ENCODE measurements around the gene CALM1. TPM values are rescaled to one million over a fixed set of nuclear protein-coding genes. Genes with fewer than 3 reads are reported as not detected.

The CALM1 gene
- polyA plus RNA-seq = 1,383 TPM

- peaks cover 0 to 2% (median 0%) of the 10 kb centered on the region in 3 donors for H3K9me3 Mint-ChIP-seq
- H3K27me3 Mint-ChIP-seq = no peaks in the 10 kb centered on the region
- peak within 1 kb of the TSS; percentile 97 to 100 (median 98) for H3K27ac Mint-ChIP-seq
- peaks cover 2% of the 10 kb centered on the region for H3K36me3 Mint-ChIP-seq
- H3K4me3 Mint-ChIP-seq = peak within 1 kb of the TSS; percentile 94 to 99 (median 98)
- H3K4me1 Mint-ChIP-seq = peaks cover 22 to 31% (median 29%) of the 10 kb centered on the region in 3 donors
Observed at GRCh38 chr14:90396341-90397339, at the start of gene CALM1. Gene CALM1, plus strand, starts transcription at chr14:90397029. Its CDS starts 202 bp downstream, at chr14:90397231.

DNA sequence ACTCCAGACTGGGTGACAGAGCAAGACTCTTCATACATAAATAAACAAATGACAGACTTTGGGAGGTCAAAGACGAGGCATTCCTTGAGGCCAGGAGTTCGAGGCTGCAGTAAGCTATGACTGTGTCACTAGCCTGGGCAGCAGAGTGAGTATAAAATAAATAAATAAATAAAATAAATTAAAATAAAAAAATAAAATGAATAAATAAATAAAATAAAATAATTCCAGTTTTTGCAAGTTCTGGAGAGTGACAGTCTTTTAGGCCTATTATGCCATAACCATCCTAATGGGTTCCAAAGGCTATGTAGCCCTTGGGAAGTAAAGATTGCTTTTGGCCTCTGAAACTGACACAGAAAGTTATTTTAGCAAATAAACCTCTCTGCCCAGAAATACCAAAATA, 48.6 kb upstream of the CALM1 start:
- Mint-ChIP-seq H3K27ac (no peak overlapping the region), H3K4me1 (no peaks in the 10 kb centered on the region), H3K27me3 (no peaks in the 10 kb centered on the region), H3K9me3 (no peaks in the 10 kb centered on the region), H3K36me3 (no peaks in the 10 kb centered on the region), H3K4me3 (no peak overlapping the region)

DNA sequence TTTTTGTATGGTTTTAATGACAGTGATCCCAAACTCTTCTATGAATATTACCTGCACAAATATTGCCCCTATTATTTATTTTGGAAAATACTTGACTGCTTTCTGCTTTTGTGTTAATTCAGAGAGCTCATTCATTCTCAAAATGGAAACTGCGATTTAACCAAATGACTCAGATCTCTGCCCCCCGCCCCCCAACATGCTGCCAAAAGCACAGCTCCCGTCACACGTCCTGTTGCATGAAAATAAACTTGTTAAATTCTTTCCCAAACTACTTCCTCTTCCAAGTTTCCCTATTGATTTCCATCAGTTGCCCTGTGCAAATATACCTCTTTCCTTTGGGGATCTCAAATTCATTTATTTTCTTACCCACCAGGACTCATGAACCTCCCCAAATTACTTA, 47.1 kb upstream of the CALM1 start:
- H3K4me1 Mint-ChIP-seq = no peaks in the 10 kb centered on the region
- H3K27ac Mint-ChIP-seq = no peak overlapping the region
- H3K9me3 Mint-ChIP-seq = no peaks in the 10 kb centered on the region
- H3K27me3 Mint-ChIP-seq = no peaks in the 10 kb centered on the region
- no peak overlapping the region for H3K4me3 Mint-ChIP-seq
- H3K36me3 Mint-ChIP-seq = no peaks in the 10 kb centered on the region

GRCh38 chr14:90354551-90355298, 42.1 kb upstream of the CALM1 start:
- no peak overlapping the region for H3K27ac Mint-ChIP-seq
- no peaks in the 10 kb centered on the region for H3K36me3 Mint-ChIP-seq
- H3K4me3 Mint-ChIP-seq = no peak overlapping the region
- no peaks in the 10 kb centered on the region for H3K9me3 Mint-ChIP-seq
- H3K27me3 Mint-ChIP-seq = peaks cover 6% of the 10 kb centered on the region
- H3K4me1 Mint-ChIP-seq = no peaks in the 10 kb centered on the region

DNA sequence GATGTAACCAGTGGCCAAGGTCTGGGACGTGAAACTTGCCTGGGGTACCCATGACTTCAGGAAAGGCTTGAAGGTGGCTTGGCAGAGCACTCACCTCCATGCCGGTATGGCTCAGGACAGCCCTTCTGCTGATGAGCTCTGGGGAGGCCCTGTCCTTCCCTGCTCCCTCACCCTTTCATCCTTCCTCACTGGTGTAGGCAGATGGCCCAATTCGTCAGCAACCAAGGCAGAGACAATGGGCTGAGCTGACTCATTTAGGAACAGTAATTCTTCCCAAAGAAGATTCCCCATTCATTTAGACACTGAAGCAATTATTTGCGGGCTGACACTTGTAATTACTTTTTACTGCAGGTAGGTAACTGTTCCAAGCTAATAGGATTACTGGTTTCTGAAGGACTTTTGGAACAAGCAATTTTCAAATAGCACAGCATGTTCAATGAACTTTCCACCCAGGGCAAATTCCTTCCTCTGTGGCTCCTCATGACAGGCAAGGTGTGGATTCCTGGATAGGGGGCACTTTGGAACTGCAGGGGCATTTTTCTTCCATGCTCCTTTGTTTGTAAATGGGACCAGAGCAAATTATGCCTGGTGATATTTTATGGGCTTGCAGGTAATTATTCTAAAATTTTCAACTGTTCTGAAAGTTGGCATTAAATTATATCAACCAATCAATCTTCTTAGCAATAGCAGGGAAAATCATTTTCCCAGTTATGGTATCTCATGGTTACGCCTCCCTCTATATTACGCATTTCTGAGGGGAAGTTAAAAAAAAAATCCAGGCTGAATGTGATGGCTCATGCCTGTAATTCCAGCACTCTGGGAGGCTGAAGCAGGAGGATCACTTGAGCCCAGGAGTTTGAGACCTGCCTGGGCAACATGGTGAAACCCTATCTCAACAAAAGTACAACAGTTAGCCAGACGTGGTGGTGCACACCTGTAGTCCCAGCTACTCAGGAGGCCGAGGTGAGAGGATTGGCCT, 41.0 kb upstream of the CALM1 start:
- Mint-ChIP-seq H3K27me3 (peaks cover 6% of the 10 kb centered on the region), H3K36me3 (no peaks in the 10 kb centered on the region), H3K4me3 (no peak overlapping the region), H3K9me3 (no peaks in the 10 kb centered on the region), H3K4me1 (no peaks in the 10 kb centered on the region), H3K27ac (peak overlapping the region in 1 of 3 donors; percentile 4)

- no peaks in the 10 kb centered on the region for H3K9me3 Mint-ChIP-seq
- H3K4me1 Mint-ChIP-seq = no peaks in the 10 kb centered on the region
- H3K36me3 Mint-ChIP-seq = no peaks in the 10 kb centered on the region
- H3K27me3 Mint-ChIP-seq = peaks cover 6% of the 10 kb centered on the region
- no peak overlapping the region for H3K27ac Mint-ChIP-seq
- no peak overlapping the region for H3K4me3 Mint-ChIP-seq
Observed at GRCh38 chr14:90356925-90357324, 39.9 kb upstream of the CALM1 start.

- no peak overlapping the region for H3K4me3 Mint-ChIP-seq
- H3K27me3 Mint-ChIP-seq = peaks cover 8% of the 10 kb centered on the region
- H3K9me3 Mint-ChIP-seq = no peaks in the 10 kb centered on the region
Observed at GRCh38 chr14:90358359-90358758, 38.5 kb upstream of the CALM1 start.

GRCh38 chr14:90361865-90362557, 34.8 kb upstream of the CALM1 start:
- peaks cover 2% of the 10 kb centered on the region for H3K27me3 Mint-ChIP-seq
- H3K4me1 Mint-ChIP-seq = no peaks in the 10 kb centered on the region
- H3K36me3 Mint-ChIP-seq = peaks cover 5% of the 10 kb centered on the region
- H3K4me3 Mint-ChIP-seq = no peak overlapping the region
- no peaks in the 10 kb centered on the region for H3K9me3 Mint-ChIP-seq
- no peak overlapping the region for H3K27ac Mint-ChIP-seq

More at GRCh38 chr14:90358359-90358758, 38.5 kb upstream of the CALM1 start:
- no peaks in the 10 kb centered on the region for H3K4me1 Mint-ChIP-seq
- H3K27ac Mint-ChIP-seq = no peak overlapping the region
- peaks cover 4% of the 10 kb centered on the region for H3K36me3 Mint-ChIP-seq

GRCh38 chr14:90362558-90362896, 34.3 kb upstream of the CALM1 start:
- no peaks in the 10 kb centered on the region for H3K9me3 Mint-ChIP-seq
- no peaks in the 10 kb centered on the region for H3K4me1 Mint-ChIP-seq
- H3K4me3 Mint-ChIP-seq = no peak overlapping the region
- peaks cover 2% of the 10 kb centered on the region for H3K27me3 Mint-ChIP-seq
- peaks cover 5% of the 10 kb centered on the region for H3K36me3 Mint-ChIP-seq
- H3K27ac Mint-ChIP-seq = peak overlapping the region in 1 of 3 donors; percentile 31

GRCh38 chr14:90368946-90369721, 27.7 kb upstream of the CALM1 start:
- Mint-ChIP-seq H3K4me3 (no peak overlapping the region), H3K4me1 (no peaks in the 10 kb centered on the region), H3K36me3 (no peaks in the 10 kb centered on the region), H3K27ac (no peak overlapping the region), H3K27me3 (peaks cover 2% of the 10 kb centered on the region), H3K9me3 (no peaks in the 10 kb centered on the region)

DNA sequence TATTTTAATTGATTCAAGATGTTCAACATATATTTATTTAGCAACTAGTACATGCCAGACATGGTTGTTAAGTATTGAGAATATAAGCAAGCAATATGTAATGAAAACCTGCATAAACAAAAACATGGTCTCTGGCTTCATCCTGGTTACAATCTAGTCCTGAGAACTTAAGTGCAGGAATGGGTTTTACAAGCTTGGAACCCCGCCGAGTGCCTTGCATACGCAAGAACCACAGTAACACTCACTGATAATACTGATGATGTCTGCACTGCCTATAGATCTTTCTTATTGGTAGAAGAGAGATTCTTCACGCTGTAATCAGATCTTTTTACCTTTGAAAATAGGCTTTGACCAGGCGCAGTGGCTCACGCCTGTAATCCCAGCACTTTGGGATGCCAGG, 22.9 kb upstream of the CALM1 start:
- Mint-ChIP-seq H3K4me1 (no peaks in the 10 kb centered on the region), H3K9me3 (no peaks in the 10 kb centered on the region), H3K27me3 (peaks cover 2% of the 10 kb centered on the region)

DNA sequence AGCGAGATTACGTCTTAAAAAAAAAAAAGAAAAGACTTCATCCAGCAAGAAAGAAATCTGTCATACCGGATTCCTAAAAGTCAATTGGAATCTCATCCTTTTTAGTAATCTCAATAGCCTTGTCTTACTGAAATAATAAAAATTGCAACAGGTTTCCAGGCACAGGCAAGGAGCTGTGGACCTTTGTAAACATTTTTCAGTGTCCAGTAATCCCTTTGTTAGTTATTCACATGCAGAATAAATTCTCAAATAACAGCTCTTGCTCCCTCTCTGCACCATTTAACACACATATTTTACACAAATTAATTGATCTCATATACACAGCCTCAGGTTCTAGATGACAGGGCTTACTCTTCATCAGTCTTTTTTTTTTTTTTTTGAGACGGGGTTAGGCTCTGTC, 22.0 kb upstream of the CALM1 start:
- Mint-ChIP-seq H3K27ac (no peak overlapping the region), H3K4me3 (no peak overlapping the region), H3K36me3 (peaks cover 2% of the 10 kb centered on the region), H3K9me3 (no peaks in the 10 kb centered on the region), H3K4me1 (no peaks in the 10 kb centered on the region), H3K27me3 (peaks cover 2% of the 10 kb centered on the region)

More for the DNA sequence above, 22.9 kb upstream of the CALM1 start:
- Mint-ChIP-seq H3K27ac (no peak overlapping the region), H3K4me3 (no peak overlapping the region), H3K36me3 (peaks cover 2% of the 10 kb centered on the region)

GRCh38 chr14:90375934-90376333, 20.9 kb upstream of the CALM1 start:
- Mint-ChIP-seq H3K9me3 (no peaks in the 10 kb centered on the region), H3K27ac (no peak overlapping the region), H3K4me3 (no peak overlapping the region), H3K36me3 (peaks cover 4% of the 10 kb centered on the region), H3K27me3 (peaks cover 2% of the 10 kb centered on the region), H3K4me1 (peaks cover 0 to 4% (median 0%) of the 10 kb centered on the region in 3 donors)
